HepG2 (cell line): ENCODE data around the gene AP2B1. TPM values are rescaled to one million over a fixed set of nuclear protein-coding genes. Genes with fewer than 3 reads are reported as not detected.

Experiments used
- ATAC-seq: fragments of 200-7000 bp; cut with Tn5 transposase; 3 replicates; pipeline ENCODE4 v1.9.1; 2020; ENCODE audit warnings: mild to moderate bottlenecking, moderate library complexity
- BruUV-seq: library from RNA; stranded (reverse); fragments of 400-500 nt; replicated peaks from 2 replicates; lab custom pipeline; 2021; lab: Mats Ljungman, UMichigan
- CTCF ChIA-PET: fragments of 300-600 bp; formaldehyde crosslinking; extraction: SDS; loops from one replicate; lab custom pipeline; 2021; ENCODE audit warnings: low total read pairs, inconsistent platforms, low intra/inter-chr PET ratio; lab: Yijun Ruan, JAX
- POLR2A ChIA-PET: fragments of 350-600 bp; sonication (Branson Sonifier 250); formaldehyde crosslinking; loops from one replicate; lab custom pipeline; 2020; ENCODE audit warnings: antibody characterized with exemption, inconsistent platforms; lab: Yijun Ruan, JAX
- DNase-seq: peaks from one replicate; pipeline ENCODE4 v3.0.0-alpha.2; 2015; ENCODE audit warnings: low spot score
- FAIRE-seq: peaks from 3 replicates; lab custom pipeline; 2011; peaks lifted over from hg19 to GRCh38; lab: Jason Lieb, UNC
- H2AFZ ChIP-seq: one replicate; pipeline ENCODE4 v1.6.1; 2011; ENCODE audit warnings: low read length, inconsistent platforms
- H3K27ac ChIP-seq: fragments of 300-600 bp; 3 replicates; pipeline ENCODE4 v1.8.0; 2011; ENCODE audit warnings: mixed run types, mild to moderate bottlenecking, mixed read lengths, low read length, inconsistent platforms; ENCODE audit not compliant: insufficient read depth; ENCODE audit errors: extremely low read length
- H3K27me3 ChIP-seq, 2 experiments: fragments of 200-600 bp in 1 of 2; 2 replicates in 1 of 2; 3 replicates in 1 of 2; pipeline versions ENCODE4 v1.6.0 to v1.8.0; 2011; ENCODE audit warnings: low read length in 2 of 2, mild to moderate bottlenecking in 2 of 2, moderate library complexity in 2 of 2, inconsistent platforms in 1 of 2; ENCODE audit not compliant: insufficient read depth in 2 of 2, control insufficient read depth in 1 of 2
- H3K36me3 ChIP-seq, 2 experiments: fragments of 200-600 bp in 1 of 2; replicated peaks in 1 of 2; 2 replicates in 1 of 2; 3 replicates in 1 of 2; pipeline versions ENCODE4 v1.5.1 to v1.8.0; 2011; ENCODE audit warnings: low read length in 2 of 2, inconsistent platforms in 1 of 2; ENCODE audit not compliant: insufficient read depth in 2 of 2, control insufficient read depth in 1 of 2
- H3K4me1 ChIP-seq: 2 replicates; pipeline ENCODE4 v1.5.1; 2012; ENCODE audit warnings: low read length, inconsistent platforms; ENCODE audit not compliant: insufficient read depth
- H3K4me2 ChIP-seq: 2 replicates; pipeline ENCODE4 v1.6.0; 2011; ENCODE audit warnings: low read depth, low read length, inconsistent platforms
- H3K4me3 ChIP-seq, 3 experiments: fragments of 200-600 bp in 1 of 3; sonication (generic), shearing (Covaris generic) in 1 of 3; replicated peaks in 1 of 3; 2 replicates each; pipeline ENCODE4 v1.5.1; 2011 to 2016; ENCODE audit warnings: low read length in 3 of 3, inconsistent platforms in 2 of 3, low read depth in 2 of 3, mild to moderate bottlenecking in 2 of 3, control low read depth in 1 of 3, mixed read lengths in 1 of 3; ENCODE audit not compliant: insufficient read depth in 1 of 3
- H3K79me2 ChIP-seq: one replicate; pipeline ENCODE4 v1.6.1; 2011; ENCODE audit warnings: low read length, inconsistent platforms; ENCODE audit not compliant: insufficient read depth
- H3K9ac ChIP-seq: 2 replicates; pipeline ENCODE4 v1.6.0; 2011; ENCODE audit warnings: mild to moderate bottlenecking, low read depth, low read length, inconsistent platforms; ENCODE audit not compliant: insufficient read depth
- H3K9me3 ChIP-seq: 2 replicates; pipeline ENCODE4 v1.5.1; 2012; ENCODE audit warnings: mild to moderate bottlenecking, low read length
- H4K20me1 ChIP-seq: 2 replicates; pipeline ENCODE4 v1.6.0; 2011; ENCODE audit warnings: inconsistent platforms, mild to moderate bottlenecking, low read length, moderate library complexity; ENCODE audit not compliant: insufficient read depth
- BCLAF1 ChIP-seq: fragments of 450-650 bp; IDR thresholded peaks from 2 replicates; pipeline ENCODE4 v1.6.1; 2017; ENCODE audit warnings: mild to moderate bottlenecking
- ELF3 ChIP-seq: IDR thresholded peaks from 2 replicates; pipeline ENCODE4 v1.6.1; 2016; ENCODE audit warnings: missing genetic modification reagents, missing compliant biosample characterization
- ELF4 ChIP-seq: sonication (generic); formaldehyde crosslinking; IDR thresholded peaks from 2 replicates; pipeline ENCODE4 v1.5.0; 2020; ENCODE audit warnings: missing genetic modification reagents, mild to moderate bottlenecking, moderate library complexity, borderline replicate concordance
- IRF2 ChIP-seq: IDR thresholded peaks from 2 replicates; pipeline ENCODE4 v1.6.1; 2018; ENCODE audit warnings: missing genetic modification reagents, missing compliant biosample characterization
- JARID2 ChIP-seq: sonication (generic); formaldehyde crosslinking; IDR thresholded peaks from 2 replicates; pipeline ENCODE4 v1.8.1; 2023; ENCODE audit warnings: missing genetic modification reagents, inconsistent platforms; ENCODE audit not compliant: insufficient replicate concordance
- MAFF ChIP-seq: IDR thresholded peaks from 2 replicates; pipeline ENCODE4 v1.6.1; 2011; ENCODE audit warnings: low read depth, low read length, improper control_type of control experiment
- NFKB2 ChIP-seq: sonication (generic); formaldehyde crosslinking; IDR thresholded peaks from 2 replicates; pipeline ENCODE4 v1.4.0; 2020; ENCODE audit warnings: missing genetic modification reagents, borderline replicate concordance
- PHF20 ChIP-seq: sonication (generic); formaldehyde crosslinking; IDR thresholded peaks from 2 replicates; pipeline ENCODE4 v1.5.0; 2020; ENCODE audit warnings: mild to moderate bottlenecking, missing genetic modification reagents
- POLR2AphosphoS5 ChIP-seq: IDR thresholded peaks from 2 replicates; pipeline ENCODE4 v1.6.1; 2012; ENCODE audit warnings: low read depth, low read length
- SIX4 ChIP-seq: sonication (generic); formaldehyde crosslinking; IDR thresholded peaks from 2 replicates; pipeline ENCODE4 v1.4.0; 2020; ENCODE audit warnings: missing genetic modification reagents
- SP140L ChIP-seq: sonication (generic); formaldehyde crosslinking; IDR thresholded peaks from 2 replicates; pipeline ENCODE4 v1.4.0; 2020; ENCODE audit warnings: missing genetic modification reagents, borderline replicate concordance
- SP2 ChIP-seq: sonication (generic); formaldehyde crosslinking; IDR thresholded peaks from 2 replicates; pipeline ENCODE4 v1.5.1; 2020; ENCODE audit warnings: mild to moderate bottlenecking, missing genetic modification reagents
- TEAD2 ChIP-seq: sonication (generic); formaldehyde crosslinking; IDR thresholded peaks from 2 replicates; pipeline ENCODE4 v1.9.0; 2021; ENCODE audit warnings: missing genetic modification reagents
- ZNF12 ChIP-seq: sonication (generic); formaldehyde crosslinking; IDR thresholded peaks from 2 replicates; pipeline ENCODE4 v1.5.0; 2020; ENCODE audit warnings: missing genetic modification reagents
- ZNF235 ChIP-seq: sonication (generic); formaldehyde crosslinking; IDR thresholded peaks from 2 replicates; pipeline ENCODE4 v1.8.1; 2023; ENCODE audit warnings: mild to moderate bottlenecking, missing genetic modification reagents, borderline replicate concordance
- ZNF251 ChIP-seq: sonication (generic); formaldehyde crosslinking; IDR thresholded peaks from 2 replicates; pipeline ENCODE4 v1.9.0; 2021; ENCODE audit warnings: mild to moderate bottlenecking, missing genetic modification reagents
- ZNF281 ChIP-seq: sonication (generic); formaldehyde crosslinking; IDR thresholded peaks from 2 replicates; pipeline ENCODE4 v1.4.0; 2020; ENCODE audit warnings: missing genetic modification reagents, borderline replicate concordance
- WGBS: methylation state at CpG from one replicate; pipeline ENCODE4 v1.1.6; 2017; ENCODE audit warnings: low lambda C conversion rate; 5-methylcytosine and 5-hydroxymethylcytosine counted together
- in situ Hi-C: cut with HindIII; loops from 2 replicates; pipeline ENCODE4 v1.10.0; 2017; ENCODE audit warnings: low pct_unique_long_range_greater_than_20kb; ENCODE audit not compliant: extremely low pct_ligation_motif_present
- intact Hi-C: fragments of 100-400 bp; cut with micrococcal nuclease; formaldehyde crosslinking; loops from one replicate; pipeline ENCODE4 v1.10.0; 2022; ENCODE audit not compliant: unreplicated experiment
- polyA plus RNA-seq, 8 experiments: library from polyadenylated mRNA; depleted of rRNA in 3 of 8; stranded (reverse) in 7 of 8; unstranded in 1 of 8; fragments of >200 nt; fragmentation: Illumina TruSeq in 4 of 8; extraction: Trizol in 4 of 8; gene quantifications; 2 replicates each; pipeline versions ENCODE4 v1.2.1 to v1.2.3, GENCODE V29; 2011 to 2016; ENCODE audit warnings: low read depth in 4 of 8, missing spikeins in 1 of 8, mixed read lengths in 1 of 8; ENCODE audit not compliant: insufficient read depth in 1 of 8
- total RNA-seq, 5 experiments: library from RNA; depleted of rRNA; stranded (reverse); fragments of >200 nt; fragmentation: Illumina TruSeq; extraction: Trizol; gene quantifications; 2 replicates each; pipeline ENCODE4 v1.2.3, GENCODE V29; 2016; ENCODE audit warnings: low read depth in 1 of 5

Gene AP2B1
- total and polyA plus RNA-seq, 2 of the 13 experiments (the other 11 are each of a cell fraction or from before 2014, with no cell fraction given) = 23.8 to 71.3 TPM

- TF ChIP-seq MAFF (no peak), ZNF251 (CRISPR knock-in tag) (no peak), NFKB2 (CRISPR knock-in tag) (no peak), BCLAF1 (no peak), ZNF12 (CRISPR knock-in tag) (no peak), IRF2 (CRISPR knock-in tag) (no peak), ELF4 (CRISPR knock-in tag) (no peak), SP2 (CRISPR knock-in tag) (no peak), PHF20 (CRISPR knock-in tag) (no peak), JARID2 (CRISPR knock-in tag) (no peak), ELF3 (CRISPR knock-in tag) (peak; percentile 24; the same call in 1 of the 2 replicates)
Measured at GRCh38 chr17:35761601-35762000, 174.5 kb downstream of the AP2B1 start (continued).

GRCh38 chr17:35763767-35764122 is 176.6 kb downstream of the AP2B1 start:
- BruUV-seq = no TSS peak
- no peak overlapping the region for H2AFZ ChIP-seq
- WGBS = 33% methylated on average over 16 of the region's 17 CpGs
- no peaks in the 10 kb centered on the region for H4K20me1 ChIP-seq
- peak overlapping the region; percentile 86 for H3K4me2 ChIP-seq
- TF ChIP-seq SIX4 (no peak), ZNF235 (CRISPR knock-in tag) (no peak), ZNF281 (no peak), SP140L (CRISPR knock-in tag) (no peak), POLR2AphosphoS5 (no peak), TEAD2 (CRISPR knock-in tag) (no peak)
- no peak for FAIRE-seq
- H3K79me2 ChIP-seq = no peaks in the 10 kb centered on the region
- ChIA-PET CTCF (interaction anchor here (1.0 to 3.0 kb wide), 4 partner anchors 16 to 152 kb away, joined by 3 to 50 read pairs (median 16); partner anchors contain the start of gene TAF15), POLR2A (interaction anchor here (0.8 to 4.5 kb wide), 4 partner anchors 11 to 185 kb away, joined by 4 to 60 read pairs (median 5); partner anchors contain the start of genes GAS2L2, PEX12, RASL10B and TAF15)
- DNase-seq = no peak
- intact Hi-C loops = loop anchor here (1.0 kb wide), 2 partner anchors 41 to 46 kb away; partner anchors contain the start of gene TAF15
- no peak for ATAC-seq
- peaks cover 3 to 33% of the 10 kb centered on the region in 2 experiments; a peak in 3 of 5 replicates for H3K27me3 ChIP-seq
- peaks cover 28% of the 10 kb centered on the region for H3K4me1 ChIP-seq
- H3K4me3 ChIP-seq = peak overlapping the region in 2 of 3 experiments; percentile 27 to 76; a peak in 2 of 6 replicates
- no peaks in the 10 kb centered on the region for H3K9me3 ChIP-seq
- H3K9ac ChIP-seq = peak overlapping the region; percentile 34; the same call in 1 of the 2 replicates
- H3K36me3 ChIP-seq = no peaks in the 10 kb centered on the region
- in situ Hi-C loops = loop anchor here (5.0 kb wide), 1 partner anchor 44 kb away; the partner anchor contains the start of gene TAF15
- no peak overlapping the region for H3K27ac ChIP-seq
